SU-DHL-6 (cell line): Measurements from ENCODE around the gene PTPRJ.

Experiments used
- CTCF ChIP-seq: fragments of 200-600 bp; sonication (generic); IDR thresholded peaks from one replicate; pipeline ENCODE4 v1.5.1; 2017; ENCODE audit warnings: antibody characterized with exemption, mild to moderate bottlenecking, low read length, moderate library complexity; ENCODE audit not compliant: insufficient read depth, poor library complexity, severe bottlenecking
- EZH2phosphoT487 ChIP-seq: fragments of 200-600 bp; sonication (generic), shearing (Covaris generic); conservative IDR thresholded peaks from 2 replicates; pipeline ENCODE4 v1.6.1; 2018; ENCODE audit warnings: mild to moderate bottlenecking, antibody characterized with exemption, low read length, moderate library complexity, mixed read lengths

GRCh38 chr11:48058788-48059187 is 78.4 kb downstream of the PTPRJ start:
- TF ChIP-seq CTCF: no peak
- TF ChIP-seq EZH2phosphoT487: no peak
